Activated T-helper 1 cell treated with anti-CD3 and anti-CD28 coated beads, Interleukin-12 subunit alpha, Interleukin-12 subunit beta, Interleukin-2, Interleukin-4 antibody, amounts not matched to agents 30 ng/mL and 10 ng/mL and 1 ng/mL, durations not matched to agents 14 hours and 24 hours and 36 hours (primary cell): ENCODE measurements around the gene BCAR1. TPM values are rescaled to one million over a fixed set of nuclear protein-coding genes. Genes with fewer than 3 reads are reported as not detected.

Experiments used
- DNase-seq: peaks from one replicate; pipeline ENCODE4 v3.0.0; 2021; ENCODE audit warnings: low spot score
- H3K27ac Mint-ChIP-seq: one replicate; pipeline ENCODE4 v1.8.0; 2021; ENCODE audit warnings: mild to moderate bottlenecking, mixed read lengths
- H3K27me3 Mint-ChIP-seq: one replicate; pipeline ENCODE4 v1.8.0; 2022; ENCODE audit warnings: mild to moderate bottlenecking, moderate library complexity, mixed read lengths; ENCODE audit not compliant: insufficient read depth
- H3K36me3 Mint-ChIP-seq: one replicate; pipeline ENCODE4 v1.8.0; 2021; ENCODE audit warnings: low read depth, mixed read lengths
- H3K4me1 Mint-ChIP-seq: one replicate; pipeline ENCODE4 v1.8.0; 2021; ENCODE audit warnings: low read depth, mixed read lengths
- H3K4me3 Mint-ChIP-seq: one replicate; pipeline ENCODE4 v1.8.0; 2021; ENCODE audit warnings: mild to moderate bottlenecking, moderate library complexity, mixed read lengths
- H3K9me3 Mint-ChIP-seq: one replicate; pipeline ENCODE4 v1.8.0; 2021; ENCODE audit warnings: mixed read lengths
- intact Hi-C: fragments of 100-400 bp; cut with micrococcal nuclease; formaldehyde crosslinking; loops from one replicate; pipeline ENCODE4 v1.15.1; 2024
- total RNA-seq: library from RNA; stranded (reverse); gene quantifications from 2 replicates; pipeline ENCODE4 v1.2.3, GENCODE V29; 2022

The BCAR1 gene
- total RNA-seq, result 0.13 and 0.61 TPM in 2 replicates

GRCh38 chr16:75251280-75252048, at the start of gene BCAR1:
Gene BCAR1, minus strand, starts transcription at chr16:75251624. Its CDS starts 142 bp downstream, at chr16:75251482.
- DNase-seq, result no peak
- Mint-ChIP-seq H3K9me3 (no peaks in the 10 kb centered on the region), H3K4me3 (no peak within 1 kb of the TSS), H3K27ac (no peak within 1 kb of the TSS), H3K27me3 (peaks cover 32% of the 10 kb centered on the region), H3K4me1 (no peaks in the 10 kb centered on the region), H3K36me3 (no peaks in the 10 kb centered on the region)
- intact Hi-C loops, result no loop called here

DNA sequence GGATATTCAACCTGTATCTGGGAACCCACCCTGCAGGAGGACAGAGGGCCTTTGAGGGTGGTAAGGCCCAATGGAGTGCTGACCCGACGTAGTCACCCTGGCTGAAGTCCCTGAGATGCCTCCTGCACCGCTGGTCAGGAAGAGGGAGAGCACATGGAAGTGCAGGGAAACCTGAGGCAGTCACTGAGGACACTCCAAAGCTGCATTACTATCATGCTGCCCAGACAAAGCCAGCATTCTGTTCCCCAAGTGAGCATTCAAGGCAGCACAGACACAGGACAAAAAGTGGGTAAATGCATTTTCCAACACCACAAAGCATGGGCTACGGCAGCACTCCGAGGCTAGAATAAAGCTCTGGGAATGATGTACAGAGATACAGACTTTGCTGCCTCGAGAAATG, 46.8 kb upstream of the BCAR1 start:
- Mint-ChIP-seq H3K4me1 (no peaks in the 10 kb centered on the region), H3K9me3 (no peaks in the 10 kb centered on the region)

DNA sequence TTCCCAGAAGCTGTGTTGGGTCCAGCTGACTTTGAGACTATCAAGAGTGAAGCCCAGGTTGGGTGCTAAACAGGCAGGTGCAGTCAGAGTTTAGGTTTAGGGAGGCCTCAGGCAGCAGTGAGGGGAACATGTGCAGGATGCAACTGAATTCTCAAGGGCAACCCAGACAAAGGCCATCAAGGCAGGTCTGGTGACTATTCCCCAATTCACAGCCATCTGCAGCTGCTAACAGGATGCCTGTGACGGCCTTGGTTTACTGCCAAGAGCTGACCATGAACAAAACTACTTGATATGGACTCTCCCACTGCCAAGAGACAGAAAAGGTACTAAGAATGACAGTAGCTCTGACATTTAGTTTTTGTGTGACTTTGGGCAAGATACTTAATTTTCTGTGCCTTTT, 45.2 kb upstream of the BCAR1 start:
- Mint-ChIP-seq H3K4me1 (no peaks in the 10 kb centered on the region), H3K4me3 (no peak overlapping the region), H3K9me3 (no peaks in the 10 kb centered on the region), H3K36me3 (peaks cover 39% of the 10 kb centered on the region), H3K27me3 (no peaks in the 10 kb centered on the region), H3K27ac (no peak overlapping the region)
- no peak for DNase-seq
- intact Hi-C loops, result no loop called here

More for the DNA sequence above, 46.8 kb upstream of the BCAR1 start:
- peaks cover 29% of the 10 kb centered on the region for H3K36me3 Mint-ChIP-seq
- H3K27me3 Mint-ChIP-seq, result no peaks in the 10 kb centered on the region
- no peak overlapping the region for H3K27ac Mint-ChIP-seq
- no peak for DNase-seq
- intact Hi-C loops, result no loop called here
- no peak overlapping the region for H3K4me3 Mint-ChIP-seq

GRCh38 chr16:75294773-75295459, 43.5 kb upstream of the BCAR1 start:
- H3K9me3 Mint-ChIP-seq, result no peaks in the 10 kb centered on the region
- intact Hi-C loops, result no loop called here
- peaks cover 33% of the 10 kb centered on the region for H3K36me3 Mint-ChIP-seq
- H3K27ac Mint-ChIP-seq, result no peak overlapping the region
- no peak overlapping the region for H3K4me3 Mint-ChIP-seq
- DNase-seq, result no peak
- H3K4me1 Mint-ChIP-seq, result no peaks in the 10 kb centered on the region
- peaks cover 2% of the 10 kb centered on the region for H3K27me3 Mint-ChIP-seq

- H3K27ac Mint-ChIP-seq, result no peak overlapping the region
- H3K4me3 Mint-ChIP-seq, result no peak overlapping the region
- H3K4me1 Mint-ChIP-seq, result peaks cover 3% of the 10 kb centered on the region
- H3K27me3 Mint-ChIP-seq, result peaks cover 5% of the 10 kb centered on the region
- peaks cover 28% of the 10 kb centered on the region for H3K36me3 Mint-ChIP-seq
- intact Hi-C loops, result no loop called here
- no peaks in the 10 kb centered on the region for H3K9me3 Mint-ChIP-seq
- no peak for DNase-seq
Observed at GRCh38 chr16:75293772-75294171, 42.3 kb upstream of the BCAR1 start.

DNA sequence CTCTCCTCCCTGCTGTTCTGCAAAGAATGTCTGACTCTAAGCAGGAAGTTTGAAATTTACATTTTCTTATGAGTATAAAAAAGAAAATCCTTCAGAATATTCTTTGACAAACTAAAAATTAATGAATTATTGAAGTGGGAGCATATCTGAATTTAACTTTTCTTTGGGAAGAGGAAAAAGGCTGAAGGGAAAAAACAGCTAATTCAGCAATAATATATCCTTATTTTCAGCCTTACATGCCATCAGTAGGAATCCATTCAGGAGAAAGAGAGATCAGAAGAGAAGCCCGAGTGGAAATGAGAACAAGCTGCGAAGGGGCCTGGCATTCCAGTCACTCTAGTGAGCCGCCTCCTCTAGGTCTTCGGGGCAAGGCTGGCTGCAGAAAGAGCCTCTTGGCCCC, 41.7 kb upstream of the BCAR1 start:
- Mint-ChIP-seq H3K27me3 (peaks cover 9% of the 10 kb centered on the region), H3K9me3 (no peaks in the 10 kb centered on the region), H3K36me3 (peaks cover 26% of the 10 kb centered on the region), H3K4me1 (peaks cover 9% of the 10 kb centered on the region), H3K27ac (no peak overlapping the region), H3K4me3 (no peak overlapping the region)
- intact Hi-C loops, result no loop called here
- DNase-seq, result no peak

DNA sequence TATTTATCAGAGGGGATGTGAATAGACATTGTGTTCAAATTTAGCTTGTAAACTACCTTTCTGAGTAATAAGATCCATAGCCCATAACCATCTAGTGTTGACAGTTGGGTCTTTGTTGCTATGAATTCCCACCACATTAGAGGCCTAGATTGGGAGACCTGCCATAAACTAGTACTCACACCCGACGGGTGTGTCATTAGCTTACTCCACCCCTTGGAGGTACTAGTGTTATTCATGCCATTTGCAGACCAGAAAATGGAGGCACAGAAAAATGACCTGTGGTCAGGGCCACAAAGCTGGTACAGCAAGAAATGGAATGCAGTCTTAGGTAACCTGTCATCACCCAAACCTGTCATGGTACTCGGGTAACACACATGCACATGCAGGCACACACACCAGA, 41.3 kb upstream of the BCAR1 start:
- H3K27me3 Mint-ChIP-seq, result peaks cover 9% of the 10 kb centered on the region
- peaks cover 26% of the 10 kb centered on the region for H3K36me3 Mint-ChIP-seq
- no peak overlapping the region for H3K4me3 Mint-ChIP-seq
- no peak for DNase-seq
- H3K9me3 Mint-ChIP-seq, result no peaks in the 10 kb centered on the region
- H3K4me1 Mint-ChIP-seq, result peaks cover 11% of the 10 kb centered on the region
- intact Hi-C loops, result no loop called here
- no peak overlapping the region for H3K27ac Mint-ChIP-seq

DNA sequence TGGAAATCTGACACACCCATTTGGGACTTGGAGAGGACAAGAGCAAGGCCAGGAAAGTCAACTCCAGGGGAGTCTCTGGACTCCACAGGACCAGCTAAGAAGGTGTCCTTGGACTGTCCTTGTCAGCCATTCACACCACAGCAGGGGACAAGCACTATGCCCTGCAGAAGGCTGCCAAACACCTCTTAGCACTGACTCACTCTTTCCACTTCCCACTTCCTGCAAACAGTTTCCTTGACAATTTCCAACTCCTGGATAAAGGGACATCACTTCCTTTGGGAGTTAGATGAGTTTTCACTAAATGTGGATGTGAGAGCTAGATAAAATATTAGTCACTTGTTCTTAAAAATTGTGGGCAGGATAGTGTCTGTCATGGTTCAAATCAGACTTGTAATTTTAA, 37.8 kb upstream of the BCAR1 start:
- Mint-ChIP-seq H3K4me3 (no peak overlapping the region), H3K27ac (no peak overlapping the region), H3K27me3 (peaks cover 18% of the 10 kb centered on the region), H3K9me3 (no peaks in the 10 kb centered on the region), H3K36me3 (peaks cover 26% of the 10 kb centered on the region), H3K4me1 (peaks cover 11% of the 10 kb centered on the region)
- no peak for DNase-seq
- intact Hi-C loops, result loop anchor here (2.0 kb wide), 1 partner anchor 30 kb away; no protein-coding TSS in a partner anchor

GRCh38 chr16:75288596-75289120, 37.2 kb upstream of the BCAR1 start:
- DNase-seq, result peak; percentile 46
- intact Hi-C loops, result loop anchor here (2.0 kb wide), 1 partner anchor 30 kb away; no protein-coding TSS in a partner anchor
- Mint-ChIP-seq H3K36me3 (peaks cover 21% of the 10 kb centered on the region), H3K4me1 (peaks cover 11% of the 10 kb centered on the region), H3K9me3 (no peaks in the 10 kb centered on the region), H3K27me3 (peaks cover 18% of the 10 kb centered on the region), H3K27ac (peak overlapping the region; percentile 59), H3K4me3 (peak overlapping the region; percentile 0)

DNA sequence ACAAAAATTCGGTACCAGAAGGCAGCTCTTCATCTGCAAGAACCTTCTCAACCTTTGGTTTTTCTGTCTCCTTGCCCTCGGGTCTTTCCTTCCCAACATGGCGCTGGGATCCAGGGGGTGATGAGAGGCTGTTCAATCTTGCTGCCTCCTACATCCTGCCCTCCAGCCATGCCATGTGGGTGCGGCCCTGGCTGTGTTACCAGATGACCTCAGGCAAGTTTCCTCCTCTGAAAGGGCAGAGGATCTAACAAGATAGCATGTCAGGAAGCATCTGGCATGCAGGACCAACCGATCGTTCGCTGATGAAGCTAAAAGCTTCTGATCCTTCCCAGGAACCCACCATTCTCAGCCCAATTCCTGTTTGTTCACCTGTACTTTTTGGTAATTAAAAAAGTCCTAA, 36.8 kb upstream of the BCAR1 start:
- Mint-ChIP-seq H3K4me3 (peak overlapping the region; percentile 0), H3K36me3 (peaks cover 20% of the 10 kb centered on the region), H3K27ac (no peak overlapping the region)

GRCh38 chr16:75287708-75288107, 36.3 kb upstream of the BCAR1 start:
- Mint-ChIP-seq H3K4me1 (peaks cover 11% of the 10 kb centered on the region), H3K4me3 (no peak overlapping the region), H3K27ac (no peak overlapping the region), H3K27me3 (peaks cover 18% of the 10 kb centered on the region), H3K9me3 (no peaks in the 10 kb centered on the region), H3K36me3 (peaks cover 16% of the 10 kb centered on the region)
- intact Hi-C loops, result loop anchor here (2.0 kb wide), 1 partner anchor 31 kb away; no protein-coding TSS in a partner anchor
- no peak for DNase-seq

More for the DNA sequence above, 36.8 kb upstream of the BCAR1 start:
- peaks cover 11% of the 10 kb centered on the region for H3K4me1 Mint-ChIP-seq
- peaks cover 18% of the 10 kb centered on the region for H3K27me3 Mint-ChIP-seq
- intact Hi-C loops, result loop anchor here (2.0 kb wide), 1 partner anchor 31 kb away; no protein-coding TSS in a partner anchor
- DNase-seq, result no peak
- H3K9me3 Mint-ChIP-seq, result no peaks in the 10 kb centered on the region

- DNase-seq, result no peak
- H3K4me3 Mint-ChIP-seq, result no peak overlapping the region
- peaks cover 4% of the 10 kb centered on the region for H3K36me3 Mint-ChIP-seq
- no peaks in the 10 kb centered on the region for H3K9me3 Mint-ChIP-seq
- peaks cover 11% of the 10 kb centered on the region for H3K4me1 Mint-ChIP-seq
- peaks cover 27% of the 10 kb centered on the region for H3K27me3 Mint-ChIP-seq
- no peak overlapping the region for H3K27ac Mint-ChIP-seq
- intact Hi-C loops, result no loop called here
Observed at GRCh38 chr16:75286389-75286788, 35.0 kb upstream of the BCAR1 start.
